Subcutaneous abdominal adipose tissue (tissue), 5 donors: ENCODE measurements around the gene ZC3H6.

Experiments
- H3K27ac ChIP-seq: one replicate; pipeline ENCODE4 v1.7.0; 2013; ENCODE audit warnings: low read depth, mild to moderate bottlenecking, inconsistent platforms, low read length, moderate library complexity
- H3K27me3 ChIP-seq, 5 donors: one replicate each; pipeline ENCODE4 v1.7.0; 2013; ENCODE audit warnings: low read length in 5 of 5, inconsistent platforms in 1 of 5; ENCODE audit not compliant: control insufficient read depth in 5 of 5, insufficient read depth in 4 of 5
- H3K36me3 ChIP-seq, 5 donors: one replicate each; pipeline ENCODE4 v1.7.0; 2013; ENCODE audit warnings: low read length in 5 of 5; ENCODE audit not compliant: control insufficient read depth in 5 of 5, insufficient read depth in 5 of 5
- H3K4me1 ChIP-seq, 5 donors: one replicate each; pipeline ENCODE4 v1.7.0; 2013; ENCODE audit warnings: low read length in 5 of 5, mild to moderate bottlenecking in 3 of 5, moderate library complexity in 1 of 5; ENCODE audit not compliant: control insufficient read depth in 5 of 5, insufficient read depth in 5 of 5
- H3K4me3 ChIP-seq, 5 donors: one replicate each; pipeline ENCODE4 v1.7.0; 2013; ENCODE audit warnings: low read length in 5 of 5, low read depth in 1 of 5
- H3K9ac ChIP-seq, 5 donors: one replicate each; pipeline ENCODE4 v1.7.0; 2013; ENCODE audit warnings: low read length in 5 of 5, mild to moderate bottlenecking in 4 of 5, moderate library complexity in 3 of 5
- H3K9me3 ChIP-seq, 5 donors: one replicate each; pipeline ENCODE4 v1.7.0; 2013; ENCODE audit warnings: low read length in 5 of 5; ENCODE audit not compliant: control insufficient read depth in 5 of 5
- donor health status: healthy.
- donor health status: healthy.
- donor health status: healthy.
- donor health status: healthy.
- donor health status: healthy.

The ZC3H6 gene

DNA sequence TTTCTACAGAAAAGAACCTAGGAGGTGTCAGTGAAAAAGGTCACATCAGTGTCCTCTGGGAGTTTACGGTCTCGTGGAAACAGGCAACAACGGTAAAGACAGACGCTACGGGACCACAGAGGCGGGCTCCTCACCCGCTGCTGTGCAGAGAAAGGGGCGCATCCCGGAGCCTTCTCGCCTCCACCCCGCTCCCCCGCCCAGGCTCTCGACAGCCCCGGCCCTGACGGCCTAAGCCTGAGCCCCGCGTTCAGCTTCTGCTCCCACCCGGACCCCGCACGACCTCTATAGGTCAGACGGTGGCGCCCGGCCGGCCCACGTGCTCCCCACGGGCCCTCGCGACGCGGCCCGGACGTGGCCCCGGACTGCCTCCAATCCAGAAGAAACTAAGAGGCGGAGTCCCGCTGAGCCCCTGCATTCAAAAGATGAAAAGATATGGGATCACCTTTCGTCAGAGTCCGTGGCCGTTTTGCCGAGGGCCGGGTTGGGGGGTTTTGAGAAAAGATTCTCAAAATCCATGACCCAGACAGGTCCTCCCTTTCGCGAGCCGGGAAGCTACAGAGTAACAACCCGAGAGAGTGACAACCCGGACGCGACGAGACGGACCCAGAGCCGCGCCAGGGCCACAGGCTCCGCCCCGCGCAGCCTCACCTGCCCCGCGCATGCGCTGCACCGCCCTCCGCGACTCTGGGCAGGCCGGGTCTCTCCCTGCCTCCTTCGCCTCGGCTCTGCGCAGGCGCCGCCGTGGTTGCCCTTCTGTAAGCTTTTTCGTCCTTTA, 20.7 kb upstream of the ZC3H6 start, which contains the start of gene ZC3H8:
ZC3H8 (minus strand) TSS at position 577 of the 775 bp plus-strand sequence; CDS start at position 516, 61 bp downstream.
- peak within 1 kb of the TSS; percentile 76 to 87 (median 80) for H3K4me3 ChIP-seq
- no peaks in the 10 kb centered on the region for H3K9me3 ChIP-seq
- peak within 1 kb of the TSS in 4 of 5 donors; percentile 77 to 87 (median 84) for H3K9ac ChIP-seq
- peaks cover 0 to 17% (median 15%) of the 10 kb centered on the region in 5 donors for H3K4me1 ChIP-seq
- H3K27ac ChIP-seq = peak within 1 kb of the TSS; percentile 81
- no peaks in the 10 kb centered on the region for H3K36me3 ChIP-seq
- no peaks in the 10 kb centered on the region for H3K27me3 ChIP-seq

DNA sequence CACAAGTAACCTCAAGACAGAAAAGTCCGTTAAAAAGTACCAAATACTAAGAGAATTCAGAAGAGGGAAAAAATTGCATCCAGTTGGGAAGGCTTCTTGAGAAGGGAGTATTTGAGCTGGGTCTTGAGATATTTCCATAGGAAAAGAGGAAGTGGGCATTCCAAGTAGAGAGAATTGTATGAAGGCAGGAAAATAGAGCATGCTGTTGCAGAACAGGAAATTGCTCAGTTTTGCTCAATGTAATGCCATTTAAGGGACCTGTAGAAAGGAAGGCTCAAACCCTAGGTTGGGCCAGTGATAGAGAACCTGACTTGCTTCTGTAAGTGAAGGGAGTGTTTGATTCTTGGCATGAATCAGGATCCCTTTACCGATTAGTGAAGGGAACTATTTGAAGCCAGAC, 19.5 kb upstream of the ZC3H6 start:
- no peaks in the 10 kb centered on the region for H3K9me3 ChIP-seq
- peaks cover 0 to 19% (median 18%) of the 10 kb centered on the region in 5 donors for H3K4me1 ChIP-seq
- no peaks in the 10 kb centered on the region for H3K27me3 ChIP-seq
- no peak overlapping the region for H3K4me3 ChIP-seq
- H3K9ac ChIP-seq = no peak overlapping the region
- no peaks in the 10 kb centered on the region for H3K36me3 ChIP-seq
- H3K27ac ChIP-seq = no peak overlapping the region

DNA sequence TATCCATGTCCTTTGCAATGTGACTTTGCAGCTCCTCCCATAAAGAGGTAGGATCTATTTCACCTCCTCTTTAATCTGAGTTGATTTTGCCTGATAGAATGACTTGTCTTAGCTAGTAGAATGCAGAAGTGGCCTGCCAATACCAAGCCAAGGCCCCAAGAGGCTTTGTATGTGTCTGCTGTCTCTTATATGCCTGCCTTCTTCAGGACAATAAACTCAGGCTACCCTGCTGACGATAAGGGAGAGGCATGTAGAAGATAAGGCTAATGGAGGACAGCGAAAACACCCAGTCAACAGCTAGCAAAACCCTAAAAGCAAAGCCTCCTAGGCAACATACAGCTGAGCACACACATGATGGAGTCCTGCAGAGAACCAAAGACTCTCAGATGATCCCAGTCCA, 18.7 kb upstream of the ZC3H6 start:
- Histone ChIP-seq H3K9me3 (no peaks in the 10 kb centered on the region), H3K4me1 (peaks cover 0 to 19% (median 18%) of the 10 kb centered on the region in 5 donors), H3K9ac (no peak overlapping the region), H3K27me3 (no peaks in the 10 kb centered on the region), H3K36me3 (no peaks in the 10 kb centered on the region), H3K4me3 (no peak overlapping the region), H3K27ac (no peak overlapping the region)

DNA sequence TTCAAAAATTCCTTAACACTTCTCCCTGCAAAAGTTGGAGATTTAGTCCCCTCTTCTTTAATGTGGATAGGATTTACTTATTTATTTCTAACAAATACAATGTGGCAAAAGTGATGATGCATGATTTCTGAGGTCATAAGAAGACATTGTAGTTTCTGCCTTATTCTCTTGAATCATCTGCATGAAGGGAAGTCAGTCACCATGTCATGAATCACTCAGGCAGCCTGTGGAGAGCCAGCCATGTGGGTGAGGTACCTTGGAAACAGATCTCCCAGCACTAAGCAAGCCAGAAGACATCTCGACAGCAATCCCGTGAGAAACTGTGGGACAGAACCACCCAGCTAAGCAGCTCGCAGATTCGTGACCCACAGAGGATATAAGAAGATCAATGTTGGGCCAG, 17.8 kb upstream of the ZC3H6 start:
- no peaks in the 10 kb centered on the region for H3K27me3 ChIP-seq
- peaks cover 0 to 19% (median 18%) of the 10 kb centered on the region in 5 donors for H3K4me1 ChIP-seq
- no peak overlapping the region for H3K9ac ChIP-seq
- H3K4me3 ChIP-seq = no peak overlapping the region
- no peak overlapping the region for H3K27ac ChIP-seq
- peaks cover 0 to 5% (median 0%) of the 10 kb centered on the region in 5 donors for H3K9me3 ChIP-seq
- no peaks in the 10 kb centered on the region for H3K36me3 ChIP-seq

- peaks cover 0 to 10% (median 8%) of the 10 kb centered on the region in 5 donors for H3K4me1 ChIP-seq
- H3K36me3 ChIP-seq = no peaks in the 10 kb centered on the region
- H3K9me3 ChIP-seq = peaks cover 0 to 9% (median 0%) of the 10 kb centered on the region in 5 donors
- H3K4me3 ChIP-seq = peak overlapping the region; percentile 25 to 69 (median 39)
- H3K27ac ChIP-seq = no peak overlapping the region
- peak overlapping the region; percentile 17 to 61 (median 26) for H3K9ac ChIP-seq
- H3K27me3 ChIP-seq = no peaks in the 10 kb centered on the region
These were observed 15.7 kb upstream of the ZC3H6 start for GRCh38 chr2:112259509-112260294.

GRCh38 chr2:112260295-112260625, 15.1 kb upstream of the ZC3H6 start:
- Histone ChIP-seq H3K36me3 (no peaks in the 10 kb centered on the region), H3K9me3 (peaks cover 0 to 9% (median 0%) of the 10 kb centered on the region in 5 donors), H3K4me1 (peaks cover 0 to 10% (median 7%) of the 10 kb centered on the region in 5 donors), H3K4me3 (no peak overlapping the region), H3K27me3 (no peaks in the 10 kb centered on the region), H3K27ac (no peak overlapping the region), H3K9ac (no peak overlapping the region)

- Histone ChIP-seq H3K4me1 (peaks cover 0 to 8% (median 7%) of the 10 kb centered on the region in 5 donors), H3K36me3 (no peaks in the 10 kb centered on the region), H3K27me3 (no peaks in the 10 kb centered on the region), H3K27ac (no peak overlapping the region), H3K9me3 (peaks cover 0 to 9% (median 0%) of the 10 kb centered on the region in 5 donors), H3K4me3 (no peak overlapping the region), H3K9ac (no peak overlapping the region)
These were observed 12.5 kb upstream of the ZC3H6 start for GRCh38 chr2:112262876-112263275.

DNA sequence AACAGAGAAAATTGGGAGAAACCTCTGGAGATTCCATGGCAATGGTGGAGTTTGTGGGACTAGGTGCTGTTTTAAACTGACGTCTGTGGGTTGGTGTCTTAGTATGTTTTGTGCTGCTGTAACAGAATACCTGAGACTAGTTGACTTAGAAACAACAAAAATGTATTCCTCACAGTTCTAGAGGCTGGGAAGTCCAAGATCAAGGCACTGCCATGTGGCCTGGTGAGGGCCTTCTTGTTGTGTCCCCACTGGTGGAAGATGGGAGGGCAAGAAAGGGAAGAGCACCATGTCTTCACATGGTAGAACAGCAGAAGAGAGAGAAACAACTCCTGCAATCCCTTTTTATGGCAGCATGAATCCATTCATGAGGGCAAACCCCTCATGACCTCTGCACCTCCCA, 6.8 kb upstream of the ZC3H6 start:
- H3K4me1 ChIP-seq = no peaks in the 10 kb centered on the region
- H3K4me3 ChIP-seq = no peak overlapping the region
- H3K27me3 ChIP-seq = no peaks in the 10 kb centered on the region
- H3K9me3 ChIP-seq = peaks cover 0 to 3% (median 0%) of the 10 kb centered on the region in 5 donors
- H3K27ac ChIP-seq = no peak overlapping the region
- H3K36me3 ChIP-seq = no peaks in the 10 kb centered on the region
- no peak overlapping the region for H3K9ac ChIP-seq

GRCh38 chr2:112272669-112273068, 2.7 kb upstream of the ZC3H6 start:
- peaks cover 0 to 19% (median 13%) of the 10 kb centered on the region in 5 donors for H3K4me1 ChIP-seq
- H3K9ac ChIP-seq = no peak overlapping the region
- no peak overlapping the region for H3K27ac ChIP-seq
- no peaks in the 10 kb centered on the region for H3K27me3 ChIP-seq
- H3K9me3 ChIP-seq = peaks cover 0 to 3% (median 0%) of the 10 kb centered on the region in 5 donors
- no peak overlapping the region for H3K4me3 ChIP-seq
- H3K36me3 ChIP-seq = no peaks in the 10 kb centered on the region

GRCh38 chr2:112273349-112273748, 2.0 kb upstream of the ZC3H6 start:
- Histone ChIP-seq H3K4me3 (no peak overlapping the region), H3K9ac (no peak overlapping the region), H3K27me3 (no peaks in the 10 kb centered on the region), H3K36me3 (no peaks in the 10 kb centered on the region), H3K9me3 (peaks cover 0 to 3% (median 0%) of the 10 kb centered on the region in 5 donors), H3K27ac (no peak overlapping the region), H3K4me1 (peaks cover 2 to 23% (median 13%) of the 10 kb centered on the region in 5 donors)
